BJ (cell line): ENCODE data around the gene C17orf67. TPM values are rescaled to one million over a fixed set of nuclear protein-coding genes. Genes with fewer than 3 reads are reported as not detected.

ENCODE experiments used
- CTCF ChIA-PET: fragments of 350-600 bp; formaldehyde crosslinking; extraction: SDS; loops from one replicate; lab custom pipeline; 2021; ENCODE audit warnings: antibody characterized with exemption, inconsistent platforms; lab: Yijun Ruan, JAX
- POLR2A ChIA-PET: fragments of 300-600 bp; sonication (Branson Sonifier 250); formaldehyde crosslinking; extraction: SDS; loops from one replicate; lab custom pipeline; 2021; ENCODE audit warnings: antibody characterized with exemption; lab: Charles Lee
- DNase-seq: peaks from one replicate; pipeline ENCODE4 v3.0.0-alpha.2; 2011; ENCODE audit warnings: low read depth
- H3K27me3 ChIP-seq: 2 replicates; pipeline ENCODE4 v1.6.0; 2011; ENCODE audit warnings: low read length; ENCODE audit not compliant: control insufficient read depth, insufficient read depth
- H3K36me3 ChIP-seq: 2 replicates; pipeline ENCODE4 v1.5.1; 2011; ENCODE audit warnings: low read length; ENCODE audit not compliant: control insufficient read depth, insufficient read depth
- H3K4me3 ChIP-seq: 2 replicates; pipeline ENCODE4 v1.5.1; 2011; ENCODE audit warnings: low read depth, mild to moderate bottlenecking, control low read depth, low read length
- polyA plus RNA-seq: library from polyadenylated mRNA; depleted of rRNA; stranded (reverse); fragments of >200 nt; gene quantifications from 2 replicates; pipeline ENCODE4 v1.2.3, GENCODE V29; 2011
- TF ChIP-seq, protein P1 (sequence below): IDR thresholded peaks from 2 replicates; pipeline ENCODE4 v1.5.1; 2011; ENCODE audit warnings: low read depth, mild to moderate bottlenecking, control low read depth, inconsistent platforms, low read length, moderate library complexity; ENCODE audit not compliant: insufficient read depth

The C17orf67 gene
- polyA plus RNA-seq, 1 experiment = 0.50 TPM

DNA sequence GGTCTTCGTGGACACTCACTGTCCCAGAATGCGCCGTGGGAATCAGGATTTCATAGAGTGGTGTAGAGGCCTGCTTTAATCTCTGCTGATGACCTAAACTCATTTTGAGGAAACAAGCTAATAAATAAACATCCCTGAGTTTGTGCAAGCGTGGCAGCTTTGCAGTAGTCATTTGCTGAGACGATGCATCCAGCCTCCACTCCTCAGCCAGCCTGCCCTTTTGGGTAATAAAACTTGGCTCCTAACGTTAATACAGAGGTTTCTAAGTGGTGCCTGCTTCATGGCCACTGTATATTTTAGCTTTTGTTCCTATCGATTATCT lies 1.5 kb upstream of the C17orf67 start:
- ChIA-PET CTCF (interaction anchor here (1.1 to 4.1 kb wide), 5 partner anchors 15 to 122 kb away, joined by 3 to 17 read pairs (median 3); no protein-coding TSS in a partner anchor), POLR2A (no interaction called here)
- TF ChIP-seq, protein P1, sequence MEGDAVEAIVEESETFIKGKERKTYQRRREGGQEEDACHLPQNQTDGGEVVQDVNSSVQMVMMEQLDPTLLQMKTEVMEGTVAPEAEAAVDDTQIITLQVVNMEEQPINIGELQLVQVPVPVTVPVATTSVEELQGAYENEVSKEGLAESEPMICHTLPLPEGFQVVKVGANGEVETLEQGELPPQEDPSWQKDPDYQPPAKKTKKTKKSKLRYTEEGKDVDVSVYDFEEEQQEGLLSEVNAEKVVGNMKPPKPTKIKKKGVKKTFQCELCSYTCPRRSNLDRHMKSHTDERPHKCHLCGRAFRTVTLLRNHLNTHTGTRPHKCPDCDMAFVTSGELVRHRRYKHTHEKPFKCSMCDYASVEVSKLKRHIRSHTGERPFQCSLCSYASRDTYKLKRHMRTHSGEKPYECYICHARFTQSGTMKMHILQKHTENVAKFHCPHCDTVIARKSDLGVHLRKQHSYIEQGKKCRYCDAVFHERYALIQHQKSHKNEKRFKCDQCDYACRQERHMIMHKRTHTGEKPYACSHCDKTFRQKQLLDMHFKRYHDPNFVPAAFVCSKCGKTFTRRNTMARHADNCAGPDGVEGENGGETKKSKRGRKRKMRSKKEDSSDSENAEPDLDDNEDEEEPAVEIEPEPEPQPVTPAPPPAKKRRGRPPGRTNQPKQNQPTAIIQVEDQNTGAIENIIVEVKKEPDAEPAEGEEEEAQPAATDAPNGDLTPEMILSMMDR = no peak

DNA sequence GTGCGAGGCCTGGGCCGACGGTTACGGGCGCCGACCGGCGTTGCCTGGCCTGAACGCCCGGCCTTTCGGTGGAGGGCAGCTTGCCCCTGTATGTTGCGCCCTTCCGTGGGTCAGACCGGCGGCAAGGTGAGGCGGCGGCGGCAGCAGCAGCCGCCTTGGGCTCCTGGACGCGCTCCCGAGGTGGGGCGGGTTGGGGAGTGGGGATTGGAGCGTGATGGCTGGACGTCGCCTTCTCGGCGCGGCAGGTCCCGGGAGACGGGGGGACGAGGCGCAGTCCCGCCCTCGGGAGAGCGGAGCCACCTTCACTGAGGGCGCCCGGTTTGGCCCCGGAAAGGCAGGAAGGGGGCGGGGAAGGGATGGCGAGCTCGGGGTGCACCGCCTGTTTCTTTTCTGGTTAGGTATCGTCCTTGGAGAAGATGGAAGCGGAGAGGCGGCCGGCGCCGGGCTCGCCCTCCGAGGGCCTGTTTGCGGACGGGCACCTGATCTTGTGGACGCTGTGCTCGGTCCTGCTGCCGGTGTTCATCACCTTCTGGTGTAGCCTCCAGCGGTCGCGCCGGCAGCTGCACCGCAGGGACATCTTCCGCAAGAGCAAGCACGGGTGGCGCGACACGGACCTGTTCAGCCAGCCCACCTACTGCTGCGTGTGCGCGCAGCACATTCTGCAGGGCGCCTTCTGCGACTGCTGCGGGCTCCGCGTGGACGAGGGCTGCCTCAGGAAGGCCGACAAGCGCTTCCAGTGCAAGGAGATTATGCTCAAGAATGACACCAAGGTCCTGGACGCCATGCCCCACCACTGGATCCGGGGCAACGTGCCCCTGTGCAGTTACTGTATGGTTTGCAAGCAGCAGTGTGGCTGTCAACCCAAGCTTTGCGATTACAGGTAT lies 902 bp upstream of the C17orf67 start:
- POLR2A ChIA-PET = interaction anchor here (0.7 kb wide), 1 partner anchor 1701 kb away, joined by 3 read pairs; no protein-coding TSS in a partner anchor
- Histone ChIP-seq H3K27me3 (no peaks in the 10 kb centered on the region), H3K36me3 (no peaks in the 10 kb centered on the region; the same call in 1 of the 2 replicates), H3K4me3 (peak overlapping the region; percentile 86)
- CTCF ChIA-PET = interaction anchor here (1.1 to 4.1 kb wide), 9 partner anchors 15 to 241 kb away, joined by 3 to 17 read pairs (median 3); partner anchors contain the start of genes COIL and NOG
- no peak for DNase-seq
- TF ChIP-seq, protein P1 = peak; percentile 19

More for the DNA sequence above, 1.5 kb upstream of the C17orf67 start:
- no peak for DNase-seq
- Histone ChIP-seq H3K36me3 (no peaks in the 10 kb centered on the region; the same call in 1 of the 2 replicates), H3K27me3 (no peaks in the 10 kb centered on the region), H3K4me3 (peak overlapping the region; percentile 86)

DNA sequence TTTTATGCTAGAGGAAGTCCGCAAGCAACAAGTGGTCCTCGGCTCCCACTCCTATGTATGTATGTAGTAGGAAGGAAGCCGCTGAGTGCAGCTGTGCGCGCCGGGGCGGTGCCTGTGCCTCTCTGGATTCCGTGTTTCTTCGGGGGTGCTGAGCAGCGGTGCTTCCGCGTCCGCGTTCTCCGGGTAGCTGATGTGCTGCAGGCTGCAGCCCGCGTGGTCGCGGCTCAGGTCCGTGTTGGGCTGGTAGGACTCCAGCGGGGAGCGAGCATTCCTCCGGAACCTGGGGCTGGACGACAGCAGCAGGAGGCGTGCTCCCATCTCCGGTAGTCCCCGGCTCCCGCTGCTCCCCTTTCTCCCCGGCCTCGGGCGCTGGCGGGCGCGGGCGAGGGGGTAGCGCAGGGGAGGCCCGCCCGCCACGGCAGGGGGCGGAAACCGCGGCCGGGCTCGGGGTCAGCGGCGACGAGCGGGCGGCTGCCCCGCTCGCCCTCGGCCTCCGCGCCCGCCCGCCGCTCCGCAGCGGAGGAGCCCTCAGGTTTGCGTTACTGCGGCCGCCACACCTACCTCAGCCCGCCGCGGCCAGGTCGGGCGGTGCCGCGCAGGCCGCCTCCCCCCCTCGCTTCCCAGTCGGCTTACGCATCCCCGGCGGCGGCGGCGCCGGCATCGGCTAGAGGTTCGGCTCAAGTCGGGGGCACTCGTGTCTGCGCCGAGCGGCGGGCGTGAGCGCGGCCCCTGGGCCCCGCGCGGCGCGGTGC lies 487 bp downstream of the C17orf67 start:
- no peak for DNase-seq
- ChIA-PET CTCF (interaction anchor here (1.2 to 4.1 kb wide), 4 partner anchors 14 to 239 kb away, joined by 3 to 17 read pairs (median 6); partner anchors contain the start of gene NOG), POLR2A (no interaction called here)
- H3K27me3 ChIP-seq = no peaks in the 10 kb centered on the region
- peaks cover 2% of the 10 kb centered on the region; the same call in 1 of the 2 replicates for H3K36me3 ChIP-seq
- peak overlapping the region; percentile 86 for H3K4me3 ChIP-seq
- TF ChIP-seq, protein P1 = 0 out of 2 replicates have a peak, but pooled peaks have one; percentile 14

DNA sequence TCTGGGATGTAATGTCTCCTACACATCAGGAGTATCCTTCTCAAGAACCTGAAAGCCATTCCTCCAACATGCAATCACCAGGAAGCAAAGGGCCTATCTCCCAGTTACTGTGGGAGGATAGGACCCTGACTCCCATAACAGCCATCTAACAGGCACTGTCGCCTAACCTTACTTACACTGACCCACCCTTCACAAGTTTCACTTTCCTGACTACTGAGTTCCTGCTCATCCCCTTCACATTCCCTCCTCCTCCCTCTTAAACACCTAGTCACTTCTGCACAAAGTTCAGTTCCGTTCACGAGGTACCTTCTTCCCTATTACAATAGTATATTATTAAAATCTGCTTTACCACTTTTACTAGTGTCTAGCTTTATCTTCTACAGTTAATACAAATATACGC lies 1.3 kb downstream of the C17orf67 start:
- ChIA-PET CTCF (interaction anchor here (2.4 to 4.1 kb wide), 2 partner anchors 13 to 107 kb away, joined by 8 to 17 read pairs; no protein-coding TSS in a partner anchor), POLR2A (no interaction called here)
- Histone ChIP-seq H3K36me3 (peaks cover 2% of the 10 kb centered on the region; the same call in 1 of the 2 replicates), H3K27me3 (no peaks in the 10 kb centered on the region), H3K4me3 (peak overlapping the region; percentile 86)
- no peak for DNase-seq
- TF ChIP-seq, protein P1 = no peak
